PC-3 (cell line): Measurements from ENCODE around the gene ZC2HC1B. TPM values are rescaled to one million over a fixed set of nuclear protein-coding genes. Genes with fewer than 3 reads are reported as not detected.

ENCODE experiments used
- ATAC-seq: fragments of 200-7000 bp; cut with Tn5 transposase; 2 replicates; pipeline ENCODE4 v1.9.1; 2020; ENCODE audit warnings: mild to moderate bottlenecking, moderate library complexity
- BruUV-seq: library from RNA; stranded (reverse); fragments of 400-500 nt; replicated peaks from 2 replicates; lab custom pipeline; 2021; lab: Mats Ljungman, UMichigan
- CTCF ChIA-PET: fragments of 300-600 bp; sonication (Branson Sonifier 250); formaldehyde crosslinking; loops from one replicate; lab custom pipeline; 2022; ENCODE audit warnings: antibody characterized with exemption; lab: Charles Lee
- POLR2A ChIA-PET: fragments of 300-600 bp; sonication (Branson Sonifier 250); formaldehyde crosslinking; loops from one replicate; lab custom pipeline; 2022; ENCODE audit warnings: antibody characterized with exemption; ENCODE audit not compliant: unreplicated experiment; lab: Charles Lee
- DNase-seq: peaks from one replicate; pipeline ENCODE4 v3.0.0-alpha.2; 2015
- H2AFZ ChIP-seq: fragments of 300-600 bp; sonication (generic); 2 replicates; pipeline ENCODE4 v1.6.0; 2016; ENCODE audit warnings: antibody characterized with exemption, low read length
- H3F3A ChIP-seq: fragments of 300-600 bp; sonication (generic); one replicate; pipeline ENCODE4 v1.6.0; 2017; ENCODE audit warnings: antibody characterized with exemption, low read length, control low read depth, mild to moderate bottlenecking; ENCODE audit not compliant: unreplicated experiment
- H3K27ac ChIP-seq: fragments of 300-600 bp; sonication (generic); 2 replicates; pipeline ENCODE4 v1.5.1; 2016; ENCODE audit warnings: mild to moderate bottlenecking, low read length
- H3K27me3 ChIP-seq: fragments of 300-600 bp; sonication (generic); 2 replicates; pipeline ENCODE4 v1.6.1; 2016; ENCODE audit warnings: low read length, mixed read lengths
- H3K36me3 ChIP-seq: fragments of 300-600 bp; sonication (generic); 2 replicates; pipeline ENCODE4 v1.6.1; 2016; ENCODE audit warnings: low read depth, mixed run types, low read length, mixed read lengths
- H3K4me1 ChIP-seq: fragments of 300-600 bp; sonication (generic); 2 replicates; pipeline ENCODE4 v1.5.1; 2016; ENCODE audit warnings: low read length; ENCODE audit not compliant: insufficient read depth
- H3K4me2 ChIP-seq: fragments of 300-600 bp; sonication (generic); 2 replicates; pipeline ENCODE4 v1.6.0; 2016; ENCODE audit warnings: low read length
- H3K4me3 ChIP-seq: fragments of 300-600 bp; sonication (generic); 2 replicates; pipeline ENCODE4 v1.5.1; 2016; ENCODE audit warnings: mild to moderate bottlenecking, low read length, mixed read lengths
- H3K79me2 ChIP-seq: fragments of 300-600 bp; sonication (generic); 2 replicates; pipeline ENCODE4 v1.6.1; 2017; ENCODE audit warnings: low read length, mixed read lengths
- H3K9ac ChIP-seq: fragments of 300-600 bp; sonication (generic); 2 replicates; pipeline ENCODE4 v1.6.0; 2016; ENCODE audit warnings: mild to moderate bottlenecking, low read length
- H3K9me2 ChIP-seq: fragments of 300-600 bp; sonication (generic); replicated peaks from 2 replicates; pipeline ENCODE4 v1.6.1; 2016; ENCODE audit warnings: mixed run types, low read length, mixed read lengths
- H3K9me3 ChIP-seq: fragments of 300-600 bp; sonication (generic); 2 replicates; pipeline ENCODE4 v1.6.1; 2016; ENCODE audit warnings: low read length, mixed read lengths
- H4K20me1 ChIP-seq: fragments of 300-600 bp; sonication (generic); 2 replicates; pipeline ENCODE4 v1.6.1; 2016; ENCODE audit warnings: low read length, mixed read lengths
- EZH2 ChIP-seq: fragments of 300-600 bp; sonication (generic); IDR thresholded peaks from one replicate; pipeline ENCODE4 v1.6.1; 2017; ENCODE audit warnings: antibody characterized with exemption, mild to moderate bottlenecking, low read length; ENCODE audit not compliant: unreplicated experiment
- EZH2phosphoT487 ChIP-seq: fragments of 300-600 bp; sonication (generic); IDR thresholded peaks from 2 replicates; pipeline ENCODE4 v1.6.1; 2018; ENCODE audit warnings: mild to moderate bottlenecking, antibody characterized with exemption, low read length, borderline replicate concordance
- intact Hi-C: fragments of 100-400 bp; cut with micrococcal nuclease; formaldehyde crosslinking; loops from 2 replicates; pipeline ENCODE4 v1.9.0; 2023
- total RNA-seq: library from RNA; depleted of rRNA; stranded (reverse); fragments of >200 nt; gene quantifications from 2 replicates; pipeline ENCODE4 v1.2.3, GENCODE V29; 2014
- TF ChIP-seq, protein P1 (sequence below): fragments of 300-600 bp; sonication (generic); conservative IDR thresholded peaks from 2 replicates; pipeline ENCODE4 v1.5.1; 2017; ENCODE audit warnings: antibody characterized with exemption, low read depth, mild to moderate bottlenecking, low read length

The ZC2HC1B gene
- total RNA-seq, 1 experiment from 2014 or later, result not detected

DNA sequence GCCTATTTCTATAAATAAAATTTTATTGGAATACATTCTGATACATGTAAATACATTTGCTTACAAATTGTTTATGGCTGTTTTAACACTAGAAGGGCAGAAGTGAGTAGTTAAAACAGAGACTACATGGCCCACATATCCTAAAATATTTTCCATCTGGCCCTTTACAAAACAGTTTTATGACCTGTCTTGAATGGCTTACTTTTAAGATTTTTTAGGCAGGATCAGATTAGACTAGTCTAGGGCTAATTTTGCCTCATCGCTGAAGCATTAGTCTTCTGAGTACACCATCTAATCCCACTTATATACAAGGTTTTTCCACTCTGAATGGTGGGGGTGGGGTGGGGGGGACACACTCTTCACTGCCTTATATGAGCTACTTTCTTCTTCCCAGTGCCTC is 116.6 kb downstream of the ZC2HC1B start:
- H3K27ac ChIP-seq, result no peak overlapping the region
- CTCF ChIA-PET, result no interaction called here

DNA sequence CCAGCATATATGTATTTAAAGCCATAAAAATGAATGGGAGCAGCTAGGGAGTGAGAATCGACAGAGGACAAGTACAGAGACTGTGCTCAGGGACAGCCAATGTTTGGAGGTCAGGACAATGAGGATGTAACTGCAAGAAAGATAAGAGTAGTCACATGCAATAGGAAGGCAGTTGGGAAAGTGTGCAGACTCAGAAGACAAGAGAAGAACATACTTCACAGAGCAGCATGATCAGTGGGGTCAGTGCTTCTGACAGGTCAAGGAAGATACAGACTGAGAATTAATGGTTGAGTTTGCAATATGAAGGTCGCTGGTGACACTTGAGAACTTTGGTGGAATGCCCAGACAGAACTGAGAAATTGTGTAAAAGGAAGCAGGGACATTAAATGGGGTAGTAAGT is 118.7 kb downstream of the ZC2HC1B start:
- Histone ChIP-seq H3K4me1 (no peaks in the 10 kb centered on the region), H3K4me2 (no peak overlapping the region), H3K9ac (no peak overlapping the region), H2AFZ (no peak overlapping the region), H3K4me3 (no peak overlapping the region), H4K20me1 (no peaks in the 10 kb centered on the region), H3K9me2 (no peaks in the 10 kb centered on the region), H3K9me3 (no peaks in the 10 kb centered on the region), H3K79me2 (no peaks in the 10 kb centered on the region), H3K36me3 (no peaks in the 10 kb centered on the region), H3K27ac (no peak overlapping the region), H3K27me3 (no peaks in the 10 kb centered on the region), H3F3A (no peaks in the 10 kb centered on the region)
- DNase-seq (no peak), ATAC-seq (no peak)
- CTCF ChIA-PET, result no interaction called here
- intact Hi-C loops, result no loop called here
- POLR2A ChIA-PET, result no interaction called here
- TF ChIP-seq, protein P1, sequence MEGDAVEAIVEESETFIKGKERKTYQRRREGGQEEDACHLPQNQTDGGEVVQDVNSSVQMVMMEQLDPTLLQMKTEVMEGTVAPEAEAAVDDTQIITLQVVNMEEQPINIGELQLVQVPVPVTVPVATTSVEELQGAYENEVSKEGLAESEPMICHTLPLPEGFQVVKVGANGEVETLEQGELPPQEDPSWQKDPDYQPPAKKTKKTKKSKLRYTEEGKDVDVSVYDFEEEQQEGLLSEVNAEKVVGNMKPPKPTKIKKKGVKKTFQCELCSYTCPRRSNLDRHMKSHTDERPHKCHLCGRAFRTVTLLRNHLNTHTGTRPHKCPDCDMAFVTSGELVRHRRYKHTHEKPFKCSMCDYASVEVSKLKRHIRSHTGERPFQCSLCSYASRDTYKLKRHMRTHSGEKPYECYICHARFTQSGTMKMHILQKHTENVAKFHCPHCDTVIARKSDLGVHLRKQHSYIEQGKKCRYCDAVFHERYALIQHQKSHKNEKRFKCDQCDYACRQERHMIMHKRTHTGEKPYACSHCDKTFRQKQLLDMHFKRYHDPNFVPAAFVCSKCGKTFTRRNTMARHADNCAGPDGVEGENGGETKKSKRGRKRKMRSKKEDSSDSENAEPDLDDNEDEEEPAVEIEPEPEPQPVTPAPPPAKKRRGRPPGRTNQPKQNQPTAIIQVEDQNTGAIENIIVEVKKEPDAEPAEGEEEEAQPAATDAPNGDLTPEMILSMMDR, result no peak
- TF ChIP-seq EZH2 (no peak), EZH2phosphoT487 (no peak)
- no TSS peak for BruUV-seq

More for the DNA sequence above, 116.6 kb downstream of the ZC2HC1B start:
- no peak overlapping the region for H3K4me2 ChIP-seq
- no peak overlapping the region for H2AFZ ChIP-seq
- H3K79me2 ChIP-seq, result no peaks in the 10 kb centered on the region
- H3K4me3 ChIP-seq, result no peak overlapping the region
- no peak for ATAC-seq
- no peak for TF ChIP-seq EZH2
- TF ChIP-seq EZH2phosphoT487, result no peak
- no peaks in the 10 kb centered on the region for H3K9me3 ChIP-seq
- H3K36me3 ChIP-seq, result no peaks in the 10 kb centered on the region
- no peaks in the 10 kb centered on the region for H4K20me1 ChIP-seq
- BruUV-seq, result no TSS peak
- H3K4me1 ChIP-seq, result no peaks in the 10 kb centered on the region
- H3F3A ChIP-seq, result no peaks in the 10 kb centered on the region
- intact Hi-C loops, result no loop called here
- no peaks in the 10 kb centered on the region for H3K9me2 ChIP-seq
- no peaks in the 10 kb centered on the region for H3K27me3 ChIP-seq
- POLR2A ChIA-PET, result no interaction called here
- no peak for DNase-seq
- H3K9ac ChIP-seq, result no peak overlapping the region

DNA sequence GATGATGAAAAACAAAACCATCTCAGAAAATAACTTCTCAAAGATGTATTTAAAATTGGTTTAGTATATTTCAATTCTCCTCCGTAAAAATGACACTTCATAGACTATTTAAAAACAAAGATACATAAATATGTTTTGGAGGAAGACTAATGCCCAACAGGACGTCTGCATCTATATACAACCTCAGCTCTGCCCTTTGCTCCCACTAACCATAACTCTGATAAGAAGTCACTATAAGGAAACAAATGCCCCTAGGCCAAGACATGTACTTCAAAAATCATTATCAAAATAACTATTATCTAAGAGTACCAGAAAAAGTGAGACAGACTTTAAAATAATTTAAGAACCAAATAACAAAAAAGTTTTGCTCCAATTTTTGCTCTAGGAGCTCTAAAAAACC is 120.4 kb downstream of the ZC2HC1B start:
- Histone ChIP-seq H3K36me3 (no peaks in the 10 kb centered on the region), H3K27me3 (no peaks in the 10 kb centered on the region), H3K4me1 (no peaks in the 10 kb centered on the region), H3K79me2 (no peaks in the 10 kb centered on the region), H4K20me1 (no peaks in the 10 kb centered on the region), H3K4me3 (no peak overlapping the region), H3K9me3 (no peaks in the 10 kb centered on the region), H3K9ac (no peak overlapping the region), H3K4me2 (no peak overlapping the region), H2AFZ (no peak overlapping the region), H3F3A (no peaks in the 10 kb centered on the region), H3K27ac (no peak overlapping the region), H3K9me2 (no peaks in the 10 kb centered on the region)
- ATAC-seq, result no peak
- DNase-seq, result no peak
- no peak for TF ChIP-seq EZH2
- TF ChIP-seq, protein P1, result no peak
- no peak for TF ChIP-seq EZH2phosphoT487
- intact Hi-C loops, result no loop called here
- no TSS peak for BruUV-seq
- ChIA-PET POLR2A (no interaction called here), CTCF (no interaction called here)
